Esophagus squamous epithelium (tissue), 5 donors: ENCODE results near the gene YIPF1. TPM values are rescaled to one million over a fixed set of nuclear protein-coding genes. Genes with fewer than 3 reads are reported as not detected.

Experiments used
- DNase-seq: peaks from one replicate; lab custom pipeline; 2025; lab: John Stamatoyannopoulos, UW
- H3K27ac ChIP-seq, 4 donors: fragments of 200-600 bp; sonication (generic); one replicate each; pipeline ENCODE4 v1.5.1; 2016 to 2019; ENCODE audit warnings: mild to moderate bottlenecking in 1 of 4
- H3K27me3 ChIP-seq, 4 donors: fragments of 200-600 bp; sonication (generic); 1 replicate in 3 of 4; 2 replicates in 1 of 4; pipeline versions ENCODE4 v1.5.1 to v1.6.0; 2017 to 2021; ENCODE audit warnings: antibody characterized with exemption in 1 of 4
- H3K36me3 ChIP-seq, 3 donors: fragments of 200-600 bp; sonication (generic); one replicate each; pipeline ENCODE4 v1.5.1; 2016 to 2019
- H3K4me1 ChIP-seq, 3 donors: fragments of 200-600 bp; sonication (generic); one replicate each; pipeline ENCODE4 v1.5.1; 2017 to 2019
- H3K4me3 ChIP-seq, 4 donors: fragments of 200-600 bp; sonication (generic); 1 replicate in 3 of 4; 2 replicates in 1 of 4; pipeline ENCODE4 v1.5.1; 2016 to 2019; ENCODE audit warnings: mild to moderate bottlenecking in 2 of 4, moderate library complexity in 1 of 4
- H3K9me3 ChIP-seq, 3 donors: fragments of 200-600 bp; sonication (generic); one replicate each; pipeline ENCODE4 v1.5.1; 2016 to 2019
- CTCF ChIP-seq, 6 experiments: fragments of 450-650 bp in 4 of 6; fragments of 200-600 bp in 2 of 6; sonication (generic) in 2 of 6; IDR thresholded peaks; one replicate each; pipeline ENCODE4 v1.5.1; 2016 to 2019; ENCODE audit warnings: antibody characterized with exemption in 6 of 6, mild to moderate bottlenecking in 4 of 6, moderate library complexity in 4 of 6
- POLR2A ChIP-seq, 4 donors: fragments of 450-650 bp; IDR thresholded peaks; one replicate each; pipeline ENCODE4 v1.6.1; 2017; ENCODE audit warnings: antibody characterized with exemption in 4 of 4, mild to moderate bottlenecking in 4 of 4, moderate library complexity in 3 of 4
- WGBS, 2 donors: methylation state at CpG; one replicate each; pipeline ENCODE4 v1.1.5; 2018; 5-methylcytosine and 5-hydroxymethylcytosine counted together
- intact Hi-C: fragments of 100-400 bp; cut with DNase I; formaldehyde crosslinking; loops from one replicate; pipeline ENCODE4 v1.15.0; 2022
- total RNA-seq, 4 donors: library from RNA; depleted of rRNA; stranded (reverse); fragments of >200 nt; gene quantifications; one replicate each; pipeline ENCODE4 v1.1.0, GENCODE V29; 2016
- donor health status: DM: yes; HTN: yes; CAD: no.

YIPF1 gene
- total RNA-seq, 4 donors from 2014 or later = 15.8 to 25.3 (median 17.0) TPM

- intact Hi-C loops = no loop called here
- no peak overlapping the region for H3K4me3 ChIP-seq
- H3K4me1 ChIP-seq = no peaks in the 10 kb centered on the region
- no peak for DNase-seq
- no peaks in the 10 kb centered on the region for H3K27me3 ChIP-seq
- TF ChIP-seq POLR2A (IDR thresholded peaks at IDR 0.05) = no peak
- TF ChIP-seq CTCF (IDR thresholded peaks at IDR 0.05) = no peak
- no peak overlapping the region for H3K27ac ChIP-seq
- 62 to 63% methylated on average over 5 of the region's 5 CpGs for WGBS, 2 donors
- peaks cover under 1 to 97% (median 4%) of the 10 kb centered on the region in 3 donors for H3K36me3 ChIP-seq
- no peaks in the 10 kb centered on the region for H3K9me3 ChIP-seq
Measured at GRCh38 chr1:53871773-53872484, 17.7 kb downstream of the YIPF1 start.

- DNase-seq = no peak
- peaks cover 3 to 97% (median 6%) of the 10 kb centered on the region in 3 donors for H3K36me3 ChIP-seq
Measured at GRCh38 chr1:53871221-53871620, 18.4 kb downstream of the YIPF1 start.

GRCh38 chr1:53869454-53870117 is 20.0 kb downstream of the YIPF1 start:
- Histone ChIP-seq H3K4me3 (no peak overlapping the region), H3K27me3 (no peaks in the 10 kb centered on the region), H3K9me3 (no peaks in the 10 kb centered on the region), H3K27ac (no peak overlapping the region), H3K4me1 (no peaks in the 10 kb centered on the region), H3K36me3 (peaks cover 6 to 91% (median 11%) of the 10 kb centered on the region in 3 donors)
- intact Hi-C loops = no loop called here
- WGBS, 2 donors = 79 to 87% methylated on average over 11 of the region's 11 CpGs
- no peak for DNase-seq
- TF ChIP-seq CTCF (IDR thresholded peaks at IDR 0.05) = no peak
- no peak for TF ChIP-seq POLR2A (IDR thresholded peaks at IDR 0.05)

More at GRCh38 chr1:53871221-53871620, 18.4 kb downstream of the YIPF1 start:
- Histone ChIP-seq H3K4me1 (no peaks in the 10 kb centered on the region), H3K27ac (no peak overlapping the region), H3K27me3 (no peaks in the 10 kb centered on the region), H3K9me3 (no peaks in the 10 kb centered on the region), H3K4me3 (no peak overlapping the region)
- TF ChIP-seq POLR2A (IDR thresholded peaks at IDR 0.05) = no peak
- TF ChIP-seq CTCF (IDR thresholded peaks at IDR 0.05) = no peak
- 60 to 69% methylated on average over 4 of the region's 4 CpGs for WGBS, 2 donors
- intact Hi-C loops = no loop called here

- 58 to 75% methylated on average over 1 of the region's 1 CpG for WGBS, 2 donors
- H3K9me3 ChIP-seq = no peaks in the 10 kb centered on the region
- H3K4me3 ChIP-seq = no peak overlapping the region
- H3K36me3 ChIP-seq = peaks cover 6 to 91% (median 11%) of the 10 kb centered on the region in 3 donors
- no peak for TF ChIP-seq CTCF (IDR thresholded peaks at IDR 0.05)
- TF ChIP-seq POLR2A (IDR thresholded peaks at IDR 0.05) = no peak
- H3K4me1 ChIP-seq = no peaks in the 10 kb centered on the region
- intact Hi-C loops = no loop called here
- H3K27me3 ChIP-seq = no peaks in the 10 kb centered on the region
- DNase-seq = no peak
- no peak overlapping the region for H3K27ac ChIP-seq
Measured at GRCh38 chr1:53868565-53868964, 21.0 kb downstream of the YIPF1 start.

- no peak overlapping the region for H3K27ac ChIP-seq
- WGBS, 2 donors = 55 to 66% methylated on average over 7 of the region's 7 CpGs
Measured at GRCh38 chr1:53862507-53862906, 27.1 kb downstream of the YIPF1 start.

More at GRCh38 chr1:53862507-53862906, 27.1 kb downstream of the YIPF1 start:
- H3K36me3 ChIP-seq = peaks cover 6 to 78% (median 6%) of the 10 kb centered on the region in 3 donors
- H3K9me3 ChIP-seq = no peaks in the 10 kb centered on the region
- intact Hi-C loops = no loop called here
- peaks cover 0 to 4% (median 0%) of the 10 kb centered on the region in 3 donors for H3K4me1 ChIP-seq
- no peak overlapping the region for H3K4me3 ChIP-seq
- H3K27me3 ChIP-seq = no peaks in the 10 kb centered on the region
- TF ChIP-seq POLR2A (IDR thresholded peaks at IDR 0.05) = no peak
- TF ChIP-seq CTCF (IDR thresholded peaks at IDR 0.05) = no peak
- no peak for DNase-seq
